CD4-positive, alpha-beta T cell treated with Interleukin-10 for 1 hour (primary cell): ENCODE measurements around the gene TRIM34.
A peak's percentile ranks its signal among the peaks of the same experiment; 100 is the strongest.
"Not testable (repeated sequence)": the region's sequence is repeated elsewhere in the genome, so short reads cannot be mapped to it uniquely, and the experiment has no call there.

Experiments used
- DNase-seq: peaks from one replicate; pipeline ENCODE4 v3.0.0-alpha.2; 2020

Gene TRIM34, protein sequence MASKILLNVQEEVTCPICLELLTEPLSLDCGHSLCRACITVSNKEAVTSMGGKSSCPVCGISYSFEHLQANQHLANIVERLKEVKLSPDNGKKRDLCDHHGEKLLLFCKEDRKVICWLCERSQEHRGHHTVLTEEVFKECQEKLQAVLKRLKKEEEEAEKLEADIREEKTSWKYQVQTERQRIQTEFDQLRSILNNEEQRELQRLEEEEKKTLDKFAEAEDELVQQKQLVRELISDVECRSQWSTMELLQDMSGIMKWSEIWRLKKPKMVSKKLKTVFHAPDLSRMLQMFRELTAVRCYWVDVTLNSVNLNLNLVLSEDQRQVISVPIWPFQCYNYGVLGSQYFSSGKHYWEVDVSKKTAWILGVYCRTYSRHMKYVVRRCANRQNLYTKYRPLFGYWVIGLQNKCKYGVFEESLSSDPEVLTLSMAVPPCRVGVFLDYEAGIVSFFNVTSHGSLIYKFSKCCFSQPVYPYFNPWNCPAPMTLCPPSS

GRCh38 chr11:5624489-5625279 is at the start of gene TRIM34:
TSS of gene TRIM34 (plus strand) at chr11:5625001. CDS start at chr11:5632332, 7,331 bp downstream.
- DNase-seq = peak; percentile 78

DNA sequence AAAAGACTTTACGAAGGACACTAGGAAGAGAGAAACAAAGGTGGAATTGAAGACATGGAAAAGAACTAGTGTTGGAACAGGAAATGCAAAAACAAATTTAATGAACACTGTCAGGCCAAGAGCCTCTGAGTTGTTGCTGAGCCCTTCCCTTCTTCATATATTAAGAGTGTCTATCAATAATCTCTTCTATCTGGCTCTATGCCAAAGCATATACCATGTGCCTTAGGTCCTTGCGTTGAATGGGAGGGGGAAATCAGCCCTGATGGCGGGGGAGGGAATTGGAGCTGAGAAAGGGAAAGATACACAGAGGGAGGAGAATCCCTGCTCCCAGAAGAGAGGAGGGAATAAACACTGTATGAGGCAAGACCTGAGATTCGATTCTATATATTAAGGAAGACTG is 49.6 kb upstream of the TRIM34 start:
- no peak for DNase-seq

GRCh38 chr11:5577101-5577500 is 47.7 kb upstream of the TRIM34 start:
- no peak for DNase-seq

DNA sequence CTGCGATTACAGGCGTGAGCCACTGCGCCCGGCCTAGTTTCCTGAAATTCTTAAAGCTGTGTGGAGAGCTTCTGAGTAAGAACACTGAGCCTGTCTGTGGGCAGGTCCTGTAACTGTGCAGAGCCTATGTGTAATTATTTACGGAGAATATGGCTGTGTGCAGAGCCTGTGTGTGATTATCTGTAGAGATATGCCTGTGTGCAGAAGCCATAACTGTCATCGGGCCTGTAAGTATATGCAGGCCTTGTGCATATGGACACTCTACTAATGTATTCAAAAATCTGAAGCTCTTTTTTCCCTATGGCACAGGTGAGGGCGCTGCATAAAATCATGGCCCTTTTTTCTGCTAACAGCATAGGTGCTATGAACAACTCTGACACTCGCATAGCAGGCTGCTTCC is 44.2 kb upstream of the TRIM34 start, which contains the start of gene OR52B6:
Gene OR52B6 (plus strand): TSS at position 301 of the 400 bp plus-strand sequence. CDS start 0 bp downstream, at position 301.
- no peak for DNase-seq

DNA sequence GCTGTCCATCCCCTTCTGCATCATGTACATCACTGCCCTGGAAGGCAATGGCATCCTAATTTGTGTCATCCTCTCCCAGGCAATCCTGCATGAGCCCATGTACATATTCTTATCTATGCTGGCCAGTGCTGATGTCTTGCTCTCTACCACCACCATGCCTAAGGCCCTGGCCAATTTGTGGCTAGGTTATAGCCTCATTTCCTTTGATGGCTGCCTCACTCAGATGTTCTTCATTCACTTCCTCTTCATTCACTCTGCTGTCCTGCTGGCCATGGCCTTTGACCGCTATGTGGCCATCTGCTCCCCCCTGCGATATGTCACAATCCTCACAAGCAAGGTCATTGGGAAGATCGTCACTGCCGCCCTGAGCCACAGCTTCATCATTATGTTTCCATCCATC is 43.8 kb upstream of the TRIM34 start:
- DNase-seq = no peak

DNA sequence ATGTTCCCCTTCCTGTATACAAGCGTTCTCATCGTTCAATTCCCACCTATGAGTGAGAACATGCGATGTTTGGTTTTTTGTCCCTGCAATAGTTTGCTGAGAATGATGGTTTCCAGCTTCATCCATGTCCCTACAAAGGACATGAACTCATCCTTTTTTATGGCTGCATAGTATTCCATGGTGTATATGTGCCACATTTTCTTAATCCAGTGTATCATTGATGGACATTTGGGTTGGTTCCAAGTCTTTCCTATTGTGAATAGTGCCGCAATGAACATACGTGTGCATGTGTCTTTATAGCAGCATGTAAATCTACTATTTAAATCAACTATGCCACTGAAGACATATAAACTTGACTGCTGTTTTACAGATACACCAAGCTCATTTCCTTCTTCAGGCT is 40.3 kb upstream of the TRIM34 start:
- not testable (repeated sequence) for DNase-seq

DNA sequence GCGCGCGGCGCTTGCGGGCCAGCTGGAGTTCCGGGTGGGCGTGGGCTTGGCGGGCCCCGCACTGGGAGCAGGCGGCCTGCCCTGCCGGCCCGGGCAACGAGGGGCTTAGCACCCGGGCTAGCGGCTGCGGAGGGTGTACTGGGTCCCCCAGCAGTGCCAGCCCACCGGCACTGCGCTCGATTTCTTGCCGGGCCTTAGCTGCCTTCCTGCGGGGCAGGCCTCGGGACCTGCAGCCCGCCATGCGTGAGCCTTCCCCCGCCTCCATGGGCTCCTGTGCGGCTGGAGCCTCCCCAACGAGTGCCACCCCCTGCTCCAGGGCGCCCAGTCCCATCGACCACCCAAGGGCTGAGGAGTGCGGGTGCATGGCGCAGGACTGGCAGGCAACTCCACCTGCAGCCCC is 34.9 kb upstream of the TRIM34 start:
- DNase-seq = not testable (repeated sequence)

DNA sequence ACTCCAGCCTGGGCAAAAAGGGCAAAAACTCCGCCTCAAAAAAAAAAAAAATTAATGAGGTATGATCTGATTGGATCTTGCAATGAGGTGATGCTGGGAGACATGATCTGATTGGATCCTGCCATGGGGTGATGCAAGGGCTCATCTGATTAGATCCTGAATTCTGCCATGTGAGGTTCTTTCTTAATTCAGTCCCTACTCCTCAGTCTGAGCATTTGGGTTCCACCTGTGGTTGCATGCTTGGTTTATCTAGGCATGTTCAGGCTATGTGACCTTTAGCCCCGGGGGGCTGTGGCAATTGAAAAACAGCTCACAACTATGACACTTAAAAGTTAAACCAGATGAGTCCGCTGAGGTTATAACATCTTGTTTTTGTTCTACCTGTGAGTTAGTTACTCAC is 33.2 kb upstream of the TRIM34 start:
- DNase-seq = no peak

DNA sequence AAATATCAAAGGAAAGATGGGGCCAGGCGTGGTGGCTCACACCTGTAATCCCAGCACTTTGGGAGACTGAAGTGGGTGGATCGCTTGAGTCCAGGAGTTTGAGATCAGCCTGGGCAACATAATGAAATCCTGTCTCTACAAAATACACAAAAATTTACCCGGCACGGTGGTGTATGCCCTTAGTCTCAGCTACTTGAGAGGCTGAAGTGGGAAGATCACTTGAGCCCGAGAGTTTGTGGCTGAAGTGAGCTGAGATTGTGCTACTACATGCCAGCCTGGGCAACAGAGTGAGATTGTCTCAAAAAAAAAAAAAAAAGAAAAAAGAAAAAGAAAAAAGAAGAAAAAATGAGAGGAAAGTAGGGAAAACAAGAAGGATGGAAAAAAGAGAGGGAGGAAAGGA is 32.2 kb upstream of the TRIM34 start:
- no peak for DNase-seq

DNA sequence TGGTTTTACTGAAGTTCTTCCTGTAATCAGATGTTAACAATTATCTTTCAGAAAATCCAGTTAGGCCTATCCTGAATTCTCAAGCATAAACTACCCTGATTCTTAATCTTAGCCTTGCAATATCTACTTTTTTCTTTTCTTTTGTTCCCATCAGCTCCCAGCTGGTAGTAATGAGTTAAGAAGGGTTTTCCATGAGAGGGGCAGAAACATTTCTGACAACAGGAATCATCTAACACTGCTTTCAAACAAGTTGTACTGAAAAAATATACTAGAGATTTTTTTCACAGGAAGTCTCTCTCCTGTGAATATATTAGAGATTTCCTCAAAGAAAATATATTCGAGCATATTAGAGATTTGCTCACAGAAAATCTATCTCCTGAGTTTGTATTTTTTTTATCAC is 31.7 kb upstream of the TRIM34 start:
- DNase-seq = no peak

- DNase-seq = no peak
Measured at GRCh38 chr11:5596607-5597201, 28.1 kb upstream of the TRIM34 start, which contains the start of gene TRIM6. TSS of gene TRIM6 (plus strand) at chr11:5596637. CDS start at chr11:5596898, 261 bp downstream.

DNA sequence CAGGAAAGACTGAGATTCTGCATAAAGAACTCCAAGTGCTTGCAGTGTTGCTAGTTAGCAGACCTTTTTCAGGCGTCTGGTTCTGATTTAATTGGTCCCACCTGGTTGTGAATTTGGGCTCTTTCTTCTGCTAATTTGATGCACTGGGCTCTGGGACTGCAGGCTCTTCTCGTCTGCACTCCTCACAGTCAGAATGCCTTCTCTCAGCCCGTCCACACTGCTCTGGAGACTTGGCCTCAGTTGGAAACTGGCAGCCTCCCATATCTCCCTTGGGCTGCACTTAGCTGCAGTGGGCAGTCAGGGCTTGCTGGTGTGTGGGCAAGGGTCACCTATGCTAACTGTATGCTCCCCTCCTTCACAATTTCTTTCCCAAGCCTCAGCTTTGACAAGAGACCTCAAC is 26.8 kb upstream of the TRIM34 start:
- no peak for DNase-seq

DNA sequence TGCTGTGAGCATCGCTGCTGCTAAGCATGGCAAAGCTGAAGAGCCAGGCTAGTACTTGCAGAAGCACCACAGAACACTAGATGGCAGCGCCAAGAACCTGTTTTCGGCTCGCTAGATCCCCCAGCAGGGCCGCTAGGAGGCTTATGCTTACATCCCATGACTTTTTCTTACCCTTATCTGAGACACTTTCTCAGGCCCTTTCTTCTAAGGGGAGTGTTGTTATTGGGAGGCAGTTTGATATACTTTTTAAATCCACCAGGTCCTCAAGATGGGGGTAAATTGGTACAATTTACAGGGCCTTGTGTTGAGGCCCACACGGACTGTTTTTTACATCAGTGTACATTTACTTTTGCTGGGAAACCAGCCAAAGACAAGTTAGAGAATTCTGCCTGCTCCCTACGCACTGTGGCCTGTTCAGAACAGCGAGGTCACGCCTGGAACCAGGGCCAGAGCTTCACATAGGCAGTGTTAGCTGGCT is 24.4 kb upstream of the TRIM34 start:
- peak; percentile 64 for DNase-seq

DNA sequence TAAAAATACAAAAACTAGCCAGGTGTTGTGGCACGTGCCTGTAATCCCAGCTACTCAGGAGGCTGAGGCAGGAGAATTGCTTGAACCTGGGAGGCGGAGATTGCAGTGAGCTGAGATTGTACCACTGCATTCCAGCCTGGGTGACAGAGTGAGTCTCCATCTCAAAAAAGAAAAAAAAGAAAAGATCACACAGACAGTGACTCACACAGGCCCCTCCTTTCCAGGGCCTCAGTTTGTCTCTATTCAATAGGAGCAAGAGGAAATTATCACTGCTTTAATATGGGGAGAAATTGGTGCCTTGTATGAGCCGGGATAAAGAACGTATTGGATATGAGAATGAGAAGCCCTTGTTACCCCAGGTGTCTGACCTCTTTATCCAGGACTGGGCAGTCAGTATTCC is 22.0 kb upstream of the TRIM34 start:
- not testable (repeated sequence) for DNase-seq

GRCh38 chr11:5603326-5603725 is 21.5 kb upstream of the TRIM34 start:
- no peak for DNase-seq

DNA sequence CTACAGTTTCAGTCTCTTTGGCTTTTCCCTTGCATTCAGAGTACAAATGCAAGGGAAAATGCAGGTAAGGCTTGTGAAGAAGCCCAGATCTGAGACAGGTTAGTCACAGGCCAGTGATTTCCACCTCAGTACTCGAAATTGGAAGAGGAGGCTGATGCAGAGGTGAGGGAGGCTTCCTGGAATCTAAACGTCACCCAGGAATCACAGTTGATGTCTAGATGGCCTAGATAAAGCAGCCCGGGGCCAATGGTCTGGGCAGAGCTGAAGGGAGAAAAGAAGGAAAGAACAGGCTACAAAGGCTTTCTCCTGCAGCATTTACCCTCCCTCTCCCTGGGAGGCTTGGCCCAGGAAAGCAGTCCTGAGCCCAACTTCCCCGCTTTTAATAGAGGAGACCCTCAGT is 19.9 kb upstream of the TRIM34 start:
- DNase-seq = no peak

GRCh38 chr11:5605849-5606248 is 19.0 kb upstream of the TRIM34 start:
- DNase-seq = no peak

- no peak for DNase-seq
Measured at GRCh38 chr11:5608808-5609207, 16.0 kb upstream of the TRIM34 start.

DNA sequence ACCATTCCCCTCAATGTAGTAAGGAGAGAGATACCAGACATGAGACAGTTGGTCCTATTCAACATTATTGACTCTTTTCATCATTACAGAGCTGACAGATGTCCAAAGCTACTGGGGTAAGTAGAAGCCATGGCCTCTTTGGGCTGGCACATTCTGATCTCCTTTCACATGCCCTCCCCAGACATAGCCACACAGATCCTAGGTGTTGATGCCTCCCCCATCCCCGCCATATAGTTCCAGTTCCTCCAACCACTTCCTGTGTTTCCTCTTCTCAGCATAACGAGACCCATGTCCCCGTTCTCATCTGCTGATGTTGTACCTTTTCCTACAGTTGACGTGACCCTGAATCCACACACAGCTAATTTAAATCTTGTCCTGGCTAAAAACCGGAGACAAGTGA is 14.4 kb upstream of the TRIM34 start:
- DNase-seq = no peak

GRCh38 chr11:5611627-5612026 is 13.2 kb upstream of the TRIM34 start:
- DNase-seq = no peak

- DNase-seq = no peak
Measured at GRCh38 chr11:5618807-5619206, 6.0 kb upstream of the TRIM34 start.

DNA sequence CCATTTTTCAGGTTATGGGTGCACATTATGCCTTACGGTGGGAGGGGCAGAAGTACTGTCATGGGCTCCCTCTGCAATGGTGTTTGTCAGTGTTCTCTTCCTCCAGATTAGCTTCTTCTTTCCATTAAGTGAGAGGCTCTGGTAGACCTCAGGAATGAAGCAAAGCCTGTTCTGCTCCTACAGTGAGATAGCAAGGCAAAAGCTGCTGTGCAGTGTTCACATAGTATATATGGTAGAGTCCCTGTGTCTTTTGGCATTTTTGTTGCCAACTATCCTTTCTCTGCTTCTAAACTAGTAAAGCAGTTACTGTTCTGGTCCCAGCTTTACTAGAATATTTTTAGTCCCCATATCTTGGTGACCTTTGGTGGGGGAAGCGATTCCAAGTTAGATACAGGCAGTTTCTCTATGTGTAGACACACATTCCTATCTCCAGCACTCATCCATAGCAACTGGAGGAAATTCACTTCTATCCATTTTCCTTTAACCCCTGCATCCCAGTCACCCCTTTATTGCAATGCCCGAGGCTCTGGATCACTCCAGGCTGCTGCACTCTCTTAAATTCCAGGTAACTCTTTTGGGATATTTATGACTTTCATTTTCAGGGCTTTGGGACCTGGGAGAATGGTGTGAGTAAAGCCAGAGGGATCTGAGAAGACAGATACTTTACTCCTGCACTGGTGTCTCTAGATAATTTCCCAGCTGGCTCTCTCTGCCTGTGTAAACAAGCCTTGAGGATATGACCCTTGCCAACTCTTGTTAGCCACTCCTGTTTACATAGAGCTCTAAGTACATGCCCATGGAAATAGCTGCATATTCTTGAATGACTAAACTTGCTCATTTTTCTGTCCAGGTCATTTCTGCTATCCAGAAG is 3.9 kb upstream of the TRIM34 start:
- no peak for DNase-seq
